ENCODE data around the gene CD177. TPM values are rescaled to one million over a fixed set of nuclear protein-coding genes. Genes with fewer than 3 reads are reported as not detected.
"Not testable (repeated sequence)": the region's sequence is repeated elsewhere in the genome, so short reads cannot be mapped to it uniquely, and the experiment has no call there.

Gene CD177
- total and polyA plus RNA-seq, 2 of the 8 experiments (the other 6 are each of a cell fraction or from before 2014, with no cell fraction given): 3.4 to 10.0 TPM

DNA sequence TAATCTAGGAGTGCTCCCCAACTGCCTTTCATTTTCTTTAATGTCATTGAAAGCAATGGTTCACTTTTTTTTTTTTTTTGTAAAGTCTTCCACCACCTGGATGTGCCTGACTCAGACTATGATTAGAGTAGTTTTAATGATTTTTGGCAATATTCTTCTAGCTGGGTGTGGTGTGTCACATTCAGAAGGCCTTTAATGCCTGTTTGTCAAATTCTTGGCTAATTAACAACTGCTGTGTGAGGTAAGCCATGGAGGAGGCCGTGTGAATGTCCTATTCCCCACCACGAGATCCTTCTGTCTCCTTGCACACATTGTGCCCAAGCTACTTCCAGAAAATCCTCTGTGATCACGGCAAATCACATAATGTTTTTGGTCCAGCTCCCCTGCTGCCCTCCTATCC lies 30.3 kb downstream of the CD177 start:
- H4K91ac ChIP-seq (replicated peaks; ENCODE audit: insufficient read length, low read length); H3K4ac ChIP-seq (replicated peaks; ENCODE audit: insufficient read length, low read depth, low read length); H2BK20ac ChIP-seq (ENCODE audit: low read length); POLR2A ChIA-PET (ENCODE audit: partially characterized antibody); H3K4me2 ChIP-seq (ENCODE audit: insufficient read depth in 1 of 2, low read depth in 2 of 2, low read length in 2 of 2); H3K9ac ChIP-seq (replicated peaks in 1 of 4; ENCODE audit: extremely low read depth in 1 of 4, low read depth in 3 of 4, low read length in 3 of 4); H3K56ac ChIP-seq (replicated peaks; ENCODE audit: insufficient read length, low read depth, low read length); H2BK5ac ChIP-seq (ENCODE audit: low read depth, low read length); H3K23me2 ChIP-seq (ENCODE audit: low read depth, low read length); H2BK15ac ChIP-seq (ENCODE audit: low read length); FAIRE-seq; H2AK5ac ChIP-seq (ENCODE audit: low read depth, low read length); H3K14ac ChIP-seq (ENCODE audit: insufficient read length); H3K9me3 ChIP-seq (ENCODE audit: insufficient read depth in 2 of 2, low read depth in 1 of 2, low read length in 1 of 2); H4K8ac ChIP-seq (ENCODE audit: extremely low read depth, insufficient read depth, low read length); DNase-seq (ENCODE audit: low read depth in 1 of 2, low spot score in 2 of 2); H3K4me3 ChIP-seq (ENCODE audit: extremely low read depth in 1 of 4, insufficient read depth in 2 of 4, low read depth in 3 of 4, low read length in 4 of 4); H3K27ac ChIP-seq (ENCODE audit: low read depth, low read length); H2BK120ac ChIP-seq (replicated peaks; ENCODE audit: low read depth, low read length); H3K23ac ChIP-seq (ENCODE audit: insufficient read length); H3K27me3 ChIP-seq (replicated peaks in 1 of 4; ENCODE audit: control insufficient read depth in 3 of 4, extremely low read depth in 1 of 4, insufficient read depth in 3 of 4, low read length in 3 of 4); H3K36me3 ChIP-seq (ENCODE audit: control insufficient read depth in 2 of 4, insufficient read depth in 4 of 4, low read length in 3 of 4); H4K20me1 ChIP-seq (replicated peaks in 1 of 2; ENCODE audit: control insufficient read depth in 1 of 2, insufficient read depth in 2 of 2, low read length in 2 of 2); H2BK12ac ChIP-seq (ENCODE audit: low read depth, low read length); H4K5ac ChIP-seq (ENCODE audit: insufficient read length, low read depth, low read length); H3K79me2 ChIP-seq (ENCODE audit: control insufficient read depth in 1 of 2, insufficient read depth in 2 of 2, low read length in 2 of 2); H3K79me1 ChIP-seq (ENCODE audit: low read depth, low read length); H3K18ac ChIP-seq (ENCODE audit: extremely low read depth, low read length); H2AFZ ChIP-seq (ENCODE audit: low read length); H3K4me1 ChIP-seq (replicated peaks in 1 of 4; ENCODE audit: control insufficient read depth in 3 of 4, insufficient read depth in 4 of 4, low read length in 3 of 4): not testable (repeated sequence)
- WGBS, 2 experiments (ENCODE audit: extremely low coverage in 1 of 2, insufficient coverage in 1 of 2, insufficient read length in 1 of 2, insufficient replicate concordance in 2 of 2, low coverage in 1 of 2, low lambda C conversion rate in 2 of 2, missing lambda C conversion rate in 1 of 2): 93% methylated on average over 3 of the region's 3 CpGs; no CpG with 5 or more reads in 1 of the 2 experiments
- CTCF ChIA-PET (ENCODE audit: partially characterized antibody): interaction anchor here (0.6 kb wide), 1 partner anchor 35 kb away, joined by 3 read pairs; no protein-coding TSS in a partner anchor

DNA sequence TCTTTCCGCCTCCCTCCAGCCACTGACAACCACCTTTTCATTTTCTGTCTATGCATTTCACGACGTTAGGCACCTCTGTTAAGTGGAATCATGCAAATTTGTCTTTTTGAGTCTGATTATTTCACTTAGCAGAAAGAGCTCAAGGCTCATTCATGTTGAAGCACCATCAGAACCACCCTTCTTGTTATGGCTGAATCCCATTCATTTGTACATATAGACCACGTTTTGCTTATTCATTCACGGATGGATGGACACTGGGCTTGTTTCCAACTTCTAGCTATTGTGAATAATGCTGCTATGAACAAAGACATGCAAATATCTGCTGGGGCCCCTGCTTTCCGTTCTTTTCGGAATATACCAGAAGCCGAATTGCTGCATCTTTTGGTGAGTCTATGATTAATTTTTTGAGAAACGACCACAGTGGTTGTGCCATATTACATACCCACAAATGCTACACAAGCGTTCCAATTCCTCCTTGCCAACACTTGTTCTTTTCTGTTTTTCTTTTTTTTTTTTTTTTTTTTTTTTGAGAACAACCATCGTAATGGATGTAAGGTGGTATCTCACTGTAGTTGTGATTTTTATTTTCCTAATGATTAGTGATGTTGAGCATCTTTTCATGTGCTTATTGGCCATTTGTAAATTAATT lies 37.5 kb downstream of the CD177 start:
- H3K36me3 ChIP-seq (ENCODE audit: control insufficient read depth in 2 of 4, insufficient read depth in 4 of 4, low read length in 3 of 4); H3K18ac ChIP-seq (ENCODE audit: extremely low read depth, low read length); H3K4me1 ChIP-seq (replicated peaks in 1 of 4; ENCODE audit: control insufficient read depth in 3 of 4, insufficient read depth in 4 of 4, low read length in 3 of 4); H2BK120ac ChIP-seq (replicated peaks; ENCODE audit: low read depth, low read length); POLR2A ChIA-PET (ENCODE audit: partially characterized antibody); H4K8ac ChIP-seq (ENCODE audit: extremely low read depth, insufficient read depth, low read length); H3K23ac ChIP-seq (ENCODE audit: insufficient read length); H3K4me2 ChIP-seq (ENCODE audit: insufficient read depth in 1 of 2, low read depth in 2 of 2, low read length in 2 of 2); H3K27me3 ChIP-seq (replicated peaks in 1 of 4; ENCODE audit: control insufficient read depth in 3 of 4, extremely low read depth in 1 of 4, insufficient read depth in 3 of 4, low read length in 3 of 4); FAIRE-seq; H3K4ac ChIP-seq (replicated peaks; ENCODE audit: insufficient read length, low read depth, low read length); H3K56ac ChIP-seq (replicated peaks; ENCODE audit: insufficient read length, low read depth, low read length); H2AFZ ChIP-seq (ENCODE audit: low read length); H3K27ac ChIP-seq (ENCODE audit: low read depth, low read length); H3K14ac ChIP-seq (ENCODE audit: insufficient read length); H3K4me3 ChIP-seq (ENCODE audit: extremely low read depth in 1 of 4, insufficient read depth in 2 of 4, low read depth in 3 of 4, low read length in 4 of 4); H3K79me2 ChIP-seq (ENCODE audit: control insufficient read depth in 1 of 2, insufficient read depth in 2 of 2, low read length in 2 of 2); H2BK15ac ChIP-seq (ENCODE audit: low read length); H3K79me1 ChIP-seq (ENCODE audit: low read depth, low read length); H3K23me2 ChIP-seq (ENCODE audit: low read depth, low read length); H3K9ac ChIP-seq (replicated peaks in 1 of 4; ENCODE audit: extremely low read depth in 1 of 4, low read depth in 3 of 4, low read length in 3 of 4); DNase-seq (ENCODE audit: low read depth in 1 of 2, low spot score in 2 of 2); H2BK12ac ChIP-seq (ENCODE audit: low read depth, low read length); H2BK5ac ChIP-seq (ENCODE audit: low read depth, low read length); H4K20me1 ChIP-seq (replicated peaks in 1 of 2; ENCODE audit: control insufficient read depth in 1 of 2, insufficient read depth in 2 of 2, low read length in 2 of 2); H3K9me3 ChIP-seq (ENCODE audit: insufficient read depth in 2 of 2, low read depth in 1 of 2, low read length in 1 of 2); H4K91ac ChIP-seq (replicated peaks; ENCODE audit: insufficient read length, low read length); H2BK20ac ChIP-seq (ENCODE audit: low read length); H2AK5ac ChIP-seq (ENCODE audit: low read depth, low read length); H4K5ac ChIP-seq (ENCODE audit: insufficient read length, low read depth, low read length): not testable (repeated sequence)
- WGBS, 2 experiments (ENCODE audit: extremely low coverage in 1 of 2, insufficient coverage in 1 of 2, insufficient read length in 1 of 2, insufficient replicate concordance in 2 of 2, low coverage in 1 of 2, low lambda C conversion rate in 2 of 2, missing lambda C conversion rate in 1 of 2): 86 to 100% methylated on average over 1 to 11 of the region's 11 CpGs
- CTCF ChIA-PET (ENCODE audit: partially characterized antibody): interaction anchor here (1.1 kb wide), 1 partner anchor 1282 kb away, joined by 3 read pairs; no protein-coding TSS in a partner anchor
